K562 (cell line): Measurements from ENCODE around the gene FPGS. TPM values are rescaled to one million over a fixed set of nuclear protein-coding genes. Genes with fewer than 3 reads are reported as not detected.
A peak's percentile ranks its signal among the peaks of the same experiment; 100 is the strongest.

Experiments used
- ATAC-seq: fragments of 200-7000 bp; cut with Tn5 transposase; 3 replicates; pipeline ENCODE4 v1.9.1; 2020; ENCODE audit warnings: moderate library complexity
- BruUV-seq: library from RNA; stranded (reverse); fragments of 400-500 nt; replicated peaks from 2 replicates; lab custom pipeline; 2021; lab: Mats Ljungman, UMichigan
- CTCF ChIA-PET: fragments of 300-600 bp; formaldehyde crosslinking; extraction: SDS; loops from one replicate; lab custom pipeline; 2021; ENCODE audit warnings: low intra/inter-chr PET ratio; lab: Yijun Ruan, JAX
- POLR2A ChIA-PET: fragments of 300-600, 350-650 bp; sonication (Branson Sonifier 250); formaldehyde crosslinking; extraction: SDS; loops from one replicate; lab custom pipeline; 2021; ENCODE audit warnings: antibody characterized with exemption, inconsistent platforms; lab: Yijun Ruan, JAX
- DNase-seq, 4 experiments: peaks; one replicate each; pipeline versions ENCODE4 v3.0.0 to v3.0.0-alpha.2; 2011 to 2018; ENCODE audit warnings: low spot score in 3 of 4, mixed read lengths in 3 of 4; ENCODE audit errors: extremely low read depth in 1 of 4
- FAIRE-seq: peaks from 2 replicates; lab custom pipeline; 2011; peaks lifted over from hg19 to GRCh38; lab: Jason Lieb, UNC
- H2AFZ ChIP-seq: 2 replicates; pipeline ENCODE4 v1.6.0; 2011; ENCODE audit warnings: low read depth, low read length, control low read depth, inconsistent platforms
- H3K27ac ChIP-seq: fragments of 200-600 bp; 3 replicates; pipeline ENCODE4 v1.8.0; 2011; ENCODE audit warnings: low read depth, mild to moderate bottlenecking, control low read depth, inconsistent platforms, low read length, moderate library complexity, mixed read lengths; ENCODE audit errors: extremely low read depth
- H3K27me3 ChIP-seq, 2 experiments: fragments of 300-600 bp in 1 of 2; 2 replicates in 1 of 2; 3 replicates in 1 of 2; pipeline versions ENCODE4 v1.6.0 to v1.8.0; 2011; ENCODE audit warnings: inconsistent platforms in 2 of 2, low read length in 2 of 2, mild to moderate bottlenecking in 1 of 2, mixed read lengths in 1 of 2, moderate library complexity in 1 of 2; ENCODE audit not compliant: control insufficient read depth in 2 of 2, insufficient read depth in 2 of 2
- H3K36me3 ChIP-seq: fragments of 300-600 bp; 3 replicates; pipeline ENCODE4 v1.8.0; 2011; ENCODE audit warnings: mild to moderate bottlenecking, low read length, inconsistent platforms; ENCODE audit not compliant: control insufficient read depth, insufficient read depth
- H3K4me1 ChIP-seq, 2 experiments: fragments of 200-600 bp in 1 of 2; replicated peaks in 1 of 2; 2 replicates in 1 of 2; 3 replicates in 1 of 2; pipeline versions ENCODE4 v1.5.1 to v1.8.0; 2011; ENCODE audit warnings: inconsistent platforms in 2 of 2, low read length in 2 of 2, mild to moderate bottlenecking in 1 of 2, mixed read lengths in 1 of 2, moderate library complexity in 1 of 2; ENCODE audit not compliant: control insufficient read depth in 2 of 2, insufficient read depth in 2 of 2
- H3K4me2 ChIP-seq: 2 replicates; pipeline ENCODE4 v1.6.1; 2011; ENCODE audit warnings: low read length, control low read depth, inconsistent platforms, mixed read lengths; ENCODE audit not compliant: insufficient read depth
- H3K4me3 ChIP-seq: fragments of 200-600 bp; sonication (generic), shearing (Covaris generic); 2 replicates; pipeline ENCODE4 v1.5.1; 2016; ENCODE audit warnings: control low read depth, inconsistent platforms
- H3K79me2 ChIP-seq: fragments of 200-600 bp; 3 replicates; pipeline ENCODE4 v1.8.0; 2011; ENCODE audit warnings: low read length, inconsistent platforms; ENCODE audit not compliant: control insufficient read depth, insufficient read depth
- H3K9ac ChIP-seq, 2 experiments: 2 replicates each; pipeline versions ENCODE4 v1.6.0 to v1.6.1; 2011; ENCODE audit warnings: low read depth in 2 of 2, low read length in 2 of 2, control low read depth in 1 of 2, inconsistent platforms in 1 of 2, mild to moderate bottlenecking in 1 of 2, mixed read lengths in 1 of 2; ENCODE audit not compliant: insufficient read depth in 1 of 2
- H3K9me1 ChIP-seq: one replicate; pipeline ENCODE4 v1.6.0; 2011; ENCODE audit warnings: inconsistent platforms, mild to moderate bottlenecking, low read length, moderate library complexity; ENCODE audit not compliant: control insufficient read depth, insufficient read depth
- H3K9me3 ChIP-seq: replicated peaks from 2 replicates; pipeline ENCODE4 v1.5.1; 2011; ENCODE audit warnings: low read depth, low read length, inconsistent platforms; ENCODE audit not compliant: control insufficient read depth, insufficient read depth
- H4K20me1 ChIP-seq: replicated peaks from 2 replicates; pipeline ENCODE4 v1.6.1; 2011; ENCODE audit warnings: low read length, inconsistent platforms, mixed read lengths; ENCODE audit not compliant: control insufficient read depth, insufficient read depth
- MAFK ChIP-seq: IDR thresholded peaks from 2 replicates; pipeline ENCODE4 v1.6.1; 2011; ENCODE audit warnings: low read length, improper control_type of control experiment
- POLR2A ChIP-seq: fragments of 450-650 bp; conservative IDR thresholded peaks from 2 replicates; pipeline ENCODE4 v1.6.1; 2016
- POLR2G ChIP-seq: fragments of 200-400 bp; formaldehyde crosslinking; IDR thresholded peaks from 2 replicates; pipeline ENCODE4 v1.6.1; 2017; ENCODE audit warnings: low read depth, mild to moderate bottlenecking, antibody characterized with exemption, low read length, moderate library complexity
- RBFOX2 ChIP-seq: fragments of 200-400 bp; formaldehyde crosslinking; IDR thresholded peaks from 2 replicates; pipeline ENCODE4 v1.6.1; 2017; ENCODE audit warnings: low read depth, mild to moderate bottlenecking, low read length, moderate library complexity
- WGBS: fragments of 100-300 bp; shearing (Covaris generic); methylation state at CpG from one replicate; pipeline ENCODE4 v1.1.6; 2016; ENCODE audit warnings: low coverage, mixed read lengths; ENCODE audit not compliant: insufficient coverage; ENCODE audit errors: missing lambda C conversion rate; 5-methylcytosine and 5-hydroxymethylcytosine counted together
- in situ Hi-C: fragments of 300-500 bp; cut with MboI; formaldehyde crosslinking; loops from 4 replicates; pipeline ENCODE4 v1.15.0; 2018; ENCODE audit warnings: inconsistent platforms, mixed read lengths
- intact Hi-C: fragments of 100-400 bp; cut with micrococcal nuclease; formaldehyde crosslinking; loops from 2 replicates; pipeline ENCODE4 v1.14.2; 2022
- polyA plus RNA-seq, 8 experiments: library from polyadenylated mRNA; depleted of rRNA in 4 of 8; stranded (reverse) in 5 of 8; unstranded in 3 of 8; fragments of >200 nt; fragmentation: Nextera tagmentation in 2 of 8; fragmentation: Illumina TruSeq in 1 of 8; extraction: Ambion mirVana in 2 of 8; extraction: Trizol in 1 of 8; gene quantifications; 2 replicates each; pipeline versions ENCODE4 v1.2.1 to v1.2.3, GENCODE V29; 2011 to 2014; ENCODE audit warnings: inconsistent platforms in 1 of 8, missing spikeins in 1 of 8
- total RNA-seq, 7 experiments: library from RNA; depleted of rRNA in 6 of 7; stranded (reverse); fragments of >200 nt in 6 of 7; fragmentation: Illumina TruSeq in 2 of 7; extraction: Trizol in 2 of 7; gene quantifications; 2 replicates each; pipeline versions ENCODE4 v1.2.1 to v1.2.3, GENCODE V29; 2011 to 2021; ENCODE audit warnings: low replicate concordance in 1 of 7
- TF ChIP-seq, protein P1 (sequence below): sonication (generic); formaldehyde crosslinking; IDR thresholded peaks from 2 replicates; pipeline ENCODE4 v1.8.1; 2023; ENCODE audit warnings: mild to moderate bottlenecking, missing genetic modification reagents

FPGS gene
- total and polyA plus RNA-seq, 9 of the 15 experiments (the other 6 are each of a cell fraction or from before 2014, with no cell fraction given), result 0.84 to 86.4 (median 59.2) TPM

DNA sequence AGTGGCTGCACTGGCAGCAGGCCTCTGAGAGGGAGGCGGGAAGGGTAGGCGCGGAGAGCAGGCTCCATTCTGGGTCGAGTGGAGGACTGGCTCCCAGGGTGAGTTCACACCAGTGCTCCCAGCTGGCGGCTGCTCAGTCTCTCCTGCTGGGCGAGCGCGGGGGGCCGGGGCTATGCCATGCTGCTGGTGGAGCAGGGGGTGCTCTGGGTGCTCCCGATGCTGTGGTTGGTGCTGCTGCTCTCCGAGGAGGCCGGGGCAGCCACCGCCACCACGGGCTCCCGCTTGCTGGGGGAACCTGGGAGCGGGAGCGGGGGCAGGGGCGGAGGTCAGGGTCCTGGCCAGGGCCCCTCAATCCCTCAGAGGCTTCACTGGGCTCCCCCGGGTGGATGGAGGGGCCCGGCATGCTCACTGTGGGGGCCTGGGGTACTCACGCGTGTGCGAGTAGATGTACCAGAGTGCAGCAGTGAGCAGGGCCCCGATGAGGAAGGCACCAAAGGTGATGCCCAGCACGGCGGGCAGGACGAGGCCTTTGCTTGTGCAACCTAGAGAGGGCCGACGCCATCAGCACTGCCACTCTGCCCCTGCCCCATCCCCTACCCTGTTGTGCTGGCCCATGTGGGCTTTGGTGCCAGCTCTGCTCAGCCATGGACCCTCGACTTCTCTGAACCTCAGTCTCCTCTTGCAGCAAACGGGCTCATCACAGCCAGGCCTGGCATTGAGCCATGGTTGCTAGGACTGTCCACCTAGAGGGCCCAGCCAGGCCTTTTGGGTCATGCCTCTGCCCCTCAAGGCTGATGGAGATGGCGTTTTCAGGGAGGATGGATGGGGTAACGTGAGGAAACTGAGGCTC is 13.1 kb downstream of the FPGS start:
- Histone ChIP-seq H3K4me2 (no peak overlapping the region), H3K4me3 (no peak overlapping the region)
- peak; percentile 58 for TF ChIP-seq POLR2G
- TF ChIP-seq, protein P1, sequence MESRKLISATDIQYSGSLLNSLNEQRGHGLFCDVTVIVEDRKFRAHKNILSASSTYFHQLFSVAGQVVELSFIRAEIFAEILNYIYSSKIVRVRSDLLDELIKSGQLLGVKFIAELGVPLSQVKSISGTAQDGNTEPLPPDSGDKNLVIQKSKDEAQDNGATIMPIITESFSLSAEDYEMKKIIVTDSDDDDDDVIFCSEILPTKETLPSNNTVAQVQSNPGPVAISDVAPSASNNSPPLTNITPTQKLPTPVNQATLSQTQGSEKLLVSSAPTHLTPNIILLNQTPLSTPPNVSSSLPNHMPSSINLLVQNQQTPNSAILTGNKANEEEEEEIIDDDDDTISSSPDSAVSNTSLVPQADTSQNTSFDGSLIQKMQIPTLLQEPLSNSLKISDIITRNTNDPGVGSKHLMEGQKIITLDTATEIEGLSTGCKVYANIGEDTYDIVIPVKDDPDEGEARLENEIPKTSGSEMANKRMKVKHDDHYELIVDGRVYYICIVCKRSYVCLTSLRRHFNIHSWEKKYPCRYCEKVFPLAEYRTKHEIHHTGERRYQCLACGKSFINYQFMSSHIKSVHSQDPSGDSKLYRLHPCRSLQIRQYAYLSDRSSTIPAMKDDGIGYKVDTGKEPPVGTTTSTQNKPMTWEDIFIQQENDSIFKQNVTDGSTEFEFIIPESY, result 0 out of 2 replicates have a peak, but pooled peaks have one; percentile 18
- TF ChIP-seq POLR2A, result 0 out of 2 replicates have a peak, but pooled peaks have one; percentile 19
- TF ChIP-seq MAFK, result no peak
- TF ChIP-seq RBFOX2, result peak; percentile 37; the same call in 1 of the 2 replicates
- TF ChIP-seq, all 486 proteins: peak for 4
- BruUV-seq, result no TSS peak
- CTCF ChIA-PET, result no interaction called here
- FAIRE-seq (no peak), ATAC-seq (no peak), DNase-seq (no peak)
- Histone ChIP-seq H3K79me2 (no peaks in the 10 kb centered on the region), H3K9me3 (no peaks in the 10 kb centered on the region), H3K36me3 (peaks cover 39% of the 10 kb centered on the region; the same call in 1 of the 3 replicates), H2AFZ (no peak overlapping the region), H3K4me1 (peaks cover 0 to 27% of the 10 kb centered on the region in 2 experiments; a peak in 1 of 5 replicates), H3K27ac (no peak overlapping the region), H3K9ac (peak overlapping the region in 1 of 2 experiments; percentile 55; a peak in 1 of 4 replicates), H3K27me3 (no peaks in the 10 kb centered on the region), H3K9me1 (no peaks in the 10 kb centered on the region), H4K20me1 (no peaks in the 10 kb centered on the region)
- in situ Hi-C loops (no loop called here), intact Hi-C loops (no loop called here)
- WGBS, result 92% methylated on average over 23 of the region's 33 CpGs
- POLR2A ChIA-PET, result interaction anchor here (0.6 to 1.1 kb wide), 3 partner anchors 9 to 83 kb away, joined by 4 to 5 read pairs (median 4); no protein-coding TSS in a partner anchor
